Measurements from ENCODE around the gene LCMT2. TPM values are rescaled to one million over a fixed set of nuclear protein-coding genes. Genes with fewer than 3 reads are reported as not detected.
A peak's percentile ranks its signal among the peaks of the same experiment; 100 is the strongest.
"Not testable (repeated sequence)": the region's sequence is repeated elsewhere in the genome, so short reads cannot be mapped to it uniquely, and the experiment has no call there.

The LCMT2 gene
- total RNA-seq, 1 experiment from 2014 or later = 8.3 TPM

DNA sequence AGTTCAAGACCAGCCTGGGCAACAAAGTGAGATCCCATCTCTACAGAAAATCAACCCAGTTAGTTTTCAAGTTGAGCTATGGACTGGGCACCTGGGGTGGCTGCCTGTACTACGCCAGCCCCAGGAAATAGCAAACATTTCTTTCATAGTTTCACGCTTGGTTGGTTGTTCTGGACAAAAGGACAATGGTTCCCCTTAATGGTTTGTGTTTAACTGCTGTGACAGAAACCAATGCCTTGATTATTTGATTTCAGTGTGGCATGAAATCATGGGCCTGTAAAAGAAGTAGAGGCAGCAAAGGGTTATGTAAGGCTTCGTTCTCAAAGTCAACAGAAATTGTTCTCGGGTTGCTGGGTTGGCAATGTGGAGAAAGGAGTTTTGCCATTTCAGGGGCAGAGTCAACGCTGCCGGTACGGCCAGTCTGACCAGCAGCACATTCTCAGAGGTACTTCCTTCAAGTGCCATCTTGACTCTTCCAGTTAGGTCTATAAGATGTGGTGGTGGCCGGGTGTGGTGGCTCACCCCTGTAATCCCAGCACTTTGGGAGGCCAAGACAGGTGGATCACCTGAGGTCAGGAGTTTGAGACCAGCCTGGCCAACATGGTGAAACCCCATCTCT is 12.7 kb downstream of the LCMT2 start:
- in situ Hi-C loops (cut with HindIII; ENCODE audit: low pct_unique_long_range_greater_than_20kb, low sequenced_read_pairs) = no loop called here
- peak; percentile 76 for DNase-seq (ENCODE audit: low read depth)

DNA sequence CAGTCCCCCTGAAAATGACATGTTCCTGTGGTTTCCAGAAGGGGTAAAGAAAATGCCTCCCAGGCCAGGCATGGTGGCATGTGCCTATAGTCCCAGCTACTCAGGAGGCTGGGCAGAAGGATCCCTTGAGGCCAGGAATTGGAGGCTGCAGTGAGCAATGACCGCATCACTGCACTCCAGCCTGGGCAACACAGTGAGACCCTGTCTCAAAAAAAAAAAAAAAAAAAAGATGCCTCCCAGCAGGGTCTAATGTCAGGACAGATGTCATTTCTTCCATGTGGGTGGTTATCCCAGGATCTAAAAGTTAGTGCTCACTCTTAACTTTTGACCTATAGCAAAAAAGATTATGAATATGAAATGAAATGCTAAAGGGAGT is 13.4 kb downstream of the LCMT2 start:
- DNase-seq (ENCODE audit: low read depth) = no peak
- in situ Hi-C loops (cut with HindIII; ENCODE audit: low pct_unique_long_range_greater_than_20kb, low sequenced_read_pairs) = no loop called here

DNA sequence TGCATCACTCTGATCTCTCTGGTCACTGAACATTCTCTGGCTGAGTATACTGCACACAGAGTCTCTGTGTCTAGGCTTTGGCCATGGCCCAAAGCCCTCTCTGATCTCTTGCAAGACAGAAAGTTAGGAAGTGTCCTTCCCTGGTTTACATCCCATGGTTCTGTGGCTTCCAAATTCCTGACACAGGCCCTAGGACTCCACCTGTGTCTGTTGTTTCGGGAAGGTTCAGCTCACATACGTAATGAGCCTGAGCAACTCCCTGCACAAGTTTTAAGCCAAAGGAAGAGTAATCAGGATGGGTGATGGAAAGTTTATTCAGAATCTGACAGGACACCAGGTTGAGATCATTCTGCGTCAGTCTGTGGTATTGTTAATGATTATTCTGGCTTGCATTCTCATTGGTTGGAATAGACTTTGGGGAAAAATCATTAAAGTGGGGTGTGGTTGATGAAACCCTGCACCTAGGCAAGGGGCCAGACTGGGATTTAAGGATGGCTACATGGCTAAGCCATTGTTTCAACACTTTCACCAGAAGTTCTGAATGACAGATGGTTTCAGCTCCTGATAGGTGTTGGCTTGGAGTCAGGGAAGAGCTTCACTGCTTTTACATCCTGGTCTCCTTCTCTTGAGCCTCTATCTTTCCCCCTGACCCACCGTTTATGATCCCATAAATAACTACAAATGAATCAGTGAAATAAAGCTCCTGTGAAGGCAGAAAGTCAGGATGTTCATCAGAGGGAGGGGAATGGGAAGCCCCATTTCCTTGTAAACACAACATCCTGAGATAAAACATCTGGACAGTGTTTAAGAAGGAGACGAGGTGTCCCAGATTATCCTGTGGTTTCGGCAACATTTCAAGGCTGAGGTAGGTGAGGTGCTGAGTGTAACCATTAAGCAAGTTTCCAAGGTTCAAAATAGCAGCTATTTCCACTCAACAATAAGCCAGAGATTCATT is 14.1 kb downstream of the LCMT2 start:
- in situ Hi-C loops (cut with HindIII; ENCODE audit: low pct_unique_long_range_greater_than_20kb, low sequenced_read_pairs) = no loop called here
- peak; percentile 72 for DNase-seq (ENCODE audit: low read depth)

DNA sequence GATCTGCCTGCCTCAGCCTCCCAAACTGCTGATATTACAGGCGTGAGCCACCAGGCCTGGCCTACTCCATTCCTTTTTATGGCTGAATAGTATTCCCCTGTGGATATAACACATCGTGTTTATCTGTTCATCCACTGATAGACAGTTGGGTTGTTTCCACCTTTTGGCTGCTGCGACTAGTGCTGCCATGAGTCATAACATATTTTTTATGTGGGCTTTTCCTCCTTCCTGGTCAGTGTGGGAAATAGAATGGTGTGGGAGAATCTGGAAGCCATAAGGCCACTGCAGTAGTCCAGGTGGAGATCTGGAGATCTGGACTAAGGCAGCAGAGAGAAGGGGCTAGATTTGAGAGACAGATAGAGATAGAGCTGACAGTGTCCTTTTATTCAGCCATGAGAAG is 16.2 kb downstream of the LCMT2 start:
- DNase-seq (ENCODE audit: low read depth) = peak; percentile 10
- in situ Hi-C loops (cut with HindIII; ENCODE audit: low pct_unique_long_range_greater_than_20kb, low sequenced_read_pairs) = no loop called here

DNA sequence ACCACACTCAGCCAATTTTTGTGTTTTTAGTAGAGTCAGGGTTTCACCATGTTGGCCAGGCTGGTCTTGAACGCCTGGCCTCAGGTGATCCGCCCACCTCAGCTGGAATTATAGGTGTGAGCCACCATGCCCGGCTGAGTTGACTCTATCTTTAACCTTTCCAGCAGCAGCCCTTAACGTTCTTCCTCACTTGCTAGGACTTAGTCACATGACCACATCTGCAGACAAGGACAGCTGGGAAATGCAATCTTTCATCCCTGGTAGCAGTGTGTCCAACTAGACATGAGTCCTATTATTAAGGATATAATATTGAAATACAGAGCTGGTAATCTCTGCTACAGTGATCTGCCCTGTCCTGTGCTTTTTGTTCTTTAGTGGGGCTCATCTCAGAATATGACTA is 18.0 kb downstream of the LCMT2 start:
- DNase-seq (ENCODE audit: low read depth) = no peak
- in situ Hi-C loops (cut with HindIII; ENCODE audit: low pct_unique_long_range_greater_than_20kb, low sequenced_read_pairs) = no loop called here

DNA sequence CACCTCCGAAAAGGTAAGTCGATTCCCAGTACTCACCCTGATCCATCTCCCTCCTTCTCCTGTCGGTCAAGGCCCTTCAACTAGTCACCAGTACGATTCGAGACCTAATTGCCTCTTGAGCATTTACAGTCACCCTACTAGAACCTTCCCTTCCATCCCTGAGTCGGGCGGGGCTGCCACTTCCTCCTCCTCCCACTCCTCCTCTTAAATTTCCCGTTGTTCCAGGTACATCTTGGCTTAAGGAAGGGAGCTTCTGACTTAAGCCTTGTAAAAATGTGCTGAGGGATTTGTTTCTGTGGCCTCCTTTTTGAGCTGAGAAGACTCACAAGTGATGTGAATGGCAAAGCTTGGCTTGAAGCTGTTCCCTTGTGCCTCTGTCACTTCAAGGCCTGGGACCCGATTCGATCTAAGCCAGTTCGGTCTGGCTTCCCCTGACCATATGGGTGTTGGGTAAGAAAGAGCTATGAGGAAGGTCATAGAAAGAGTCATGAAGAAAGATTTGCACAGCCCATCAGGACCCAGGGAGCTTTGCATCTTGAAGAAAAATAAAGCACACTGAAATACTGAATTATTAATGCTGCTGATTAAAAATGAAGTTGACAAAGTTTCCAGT is 28.1 kb downstream of the LCMT2 start, which contains the start of gene TGM7:
TGM7 (minus strand) TSS at position 51 of the 613 bp plus-strand sequence.
- in situ Hi-C loops (cut with HindIII; ENCODE audit: low pct_unique_long_range_greater_than_20kb, low sequenced_read_pairs) = no loop called here
- DNase-seq (ENCODE audit: low read depth) = no peak

DNA sequence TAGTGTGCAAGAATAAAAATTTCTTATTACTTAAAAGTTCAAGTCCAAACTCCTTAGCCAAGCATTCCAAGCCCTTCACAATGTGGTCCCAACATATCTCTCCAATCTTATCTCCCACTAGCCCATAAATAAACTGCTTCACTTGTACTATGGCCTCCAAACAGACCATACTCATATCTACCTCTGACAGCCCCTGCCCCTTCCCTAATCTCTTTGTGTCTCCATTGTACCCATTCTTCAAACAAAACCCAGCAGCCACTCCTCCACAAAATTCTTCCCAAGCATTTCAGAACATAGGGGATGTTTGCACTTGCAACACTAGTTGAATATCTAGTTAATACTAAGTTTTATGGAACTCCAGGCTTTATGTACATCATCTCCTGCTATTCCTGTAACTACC is 30.5 kb downstream of the LCMT2 start:
- no peak for DNase-seq (ENCODE audit: low read depth)
- in situ Hi-C loops (cut with HindIII; ENCODE audit: low pct_unique_long_range_greater_than_20kb, low sequenced_read_pairs) = no loop called here

DNA sequence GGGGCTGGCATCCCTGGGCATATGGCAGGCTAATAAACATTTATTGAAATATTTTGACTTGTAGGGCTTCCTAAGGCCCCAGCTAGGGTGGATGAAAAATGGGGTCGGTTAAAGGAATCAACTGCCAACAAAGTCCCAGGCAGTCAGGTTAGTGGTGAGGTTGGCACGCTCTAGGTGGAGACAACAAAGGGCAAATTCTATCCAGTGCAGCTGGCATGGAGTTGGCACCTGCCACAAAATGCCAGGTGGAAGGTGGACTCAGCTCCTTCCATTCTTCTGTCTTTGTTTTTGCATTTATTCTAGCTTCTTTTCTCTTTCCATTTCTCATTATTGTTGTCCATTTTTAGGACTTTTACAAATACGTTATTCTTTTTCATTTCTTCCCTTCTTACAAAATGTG is 31.0 kb downstream of the LCMT2 start:
- in situ Hi-C loops (cut with HindIII; ENCODE audit: low pct_unique_long_range_greater_than_20kb, low sequenced_read_pairs) = no loop called here
- no peak for DNase-seq (ENCODE audit: low read depth)

DNA sequence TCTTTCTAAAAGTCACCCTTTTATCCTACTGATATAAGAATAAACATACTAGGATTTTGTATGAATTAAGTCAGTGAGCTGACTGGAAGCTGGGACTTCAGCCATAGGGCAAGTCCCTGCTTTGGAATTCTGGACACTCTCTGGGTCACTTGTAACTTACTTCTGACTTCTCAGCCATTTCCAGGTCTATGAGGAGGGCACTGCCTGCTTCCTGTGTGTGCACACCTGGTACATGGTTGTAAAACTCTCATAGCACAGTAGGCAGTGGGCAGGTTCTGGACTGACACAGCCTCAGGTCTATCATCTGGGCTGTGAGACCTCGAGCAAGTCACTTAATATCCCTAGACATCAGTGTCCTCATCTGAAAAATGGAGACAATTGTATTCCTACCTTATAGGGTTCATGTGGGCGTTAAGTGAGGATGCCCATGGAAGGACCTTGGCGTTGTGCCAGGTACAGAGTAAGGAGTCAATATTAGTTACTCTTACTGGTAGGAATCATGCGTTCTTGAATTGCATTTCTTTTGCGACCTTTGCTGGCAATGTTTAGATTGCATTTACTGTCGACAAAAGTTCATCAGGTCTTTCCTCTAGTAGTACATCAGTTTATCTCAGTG is 36.2 kb downstream of the LCMT2 start:
- no peak for DNase-seq (ENCODE audit: low read depth)
- in situ Hi-C loops (cut with HindIII; ENCODE audit: low pct_unique_long_range_greater_than_20kb, low sequenced_read_pairs) = no loop called here

DNA sequence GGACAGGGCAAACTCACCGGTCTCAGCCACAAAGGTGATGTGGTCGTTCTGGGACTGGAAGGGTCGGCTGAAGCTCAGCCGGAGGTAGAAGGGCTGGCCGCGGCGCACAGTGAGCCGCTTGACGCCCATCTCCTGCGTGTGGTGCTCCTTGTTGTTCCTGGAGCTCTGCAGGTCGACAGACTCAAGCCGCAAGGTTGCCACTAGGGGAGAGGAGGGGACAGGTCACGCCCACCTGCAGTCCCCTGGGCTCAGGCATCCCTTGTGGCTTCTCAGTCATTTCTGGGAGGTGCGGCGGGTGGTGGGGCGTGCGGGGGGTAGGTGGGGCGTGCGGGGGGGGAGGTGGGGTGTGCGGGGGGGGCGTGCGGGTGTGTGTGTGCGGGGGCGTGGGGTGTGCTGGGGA is 36.9 kb downstream of the LCMT2 start:
- no peak for DNase-seq (ENCODE audit: low read depth)
- in situ Hi-C loops (cut with HindIII; ENCODE audit: low pct_unique_long_range_greater_than_20kb, low sequenced_read_pairs) = no loop called here

DNA sequence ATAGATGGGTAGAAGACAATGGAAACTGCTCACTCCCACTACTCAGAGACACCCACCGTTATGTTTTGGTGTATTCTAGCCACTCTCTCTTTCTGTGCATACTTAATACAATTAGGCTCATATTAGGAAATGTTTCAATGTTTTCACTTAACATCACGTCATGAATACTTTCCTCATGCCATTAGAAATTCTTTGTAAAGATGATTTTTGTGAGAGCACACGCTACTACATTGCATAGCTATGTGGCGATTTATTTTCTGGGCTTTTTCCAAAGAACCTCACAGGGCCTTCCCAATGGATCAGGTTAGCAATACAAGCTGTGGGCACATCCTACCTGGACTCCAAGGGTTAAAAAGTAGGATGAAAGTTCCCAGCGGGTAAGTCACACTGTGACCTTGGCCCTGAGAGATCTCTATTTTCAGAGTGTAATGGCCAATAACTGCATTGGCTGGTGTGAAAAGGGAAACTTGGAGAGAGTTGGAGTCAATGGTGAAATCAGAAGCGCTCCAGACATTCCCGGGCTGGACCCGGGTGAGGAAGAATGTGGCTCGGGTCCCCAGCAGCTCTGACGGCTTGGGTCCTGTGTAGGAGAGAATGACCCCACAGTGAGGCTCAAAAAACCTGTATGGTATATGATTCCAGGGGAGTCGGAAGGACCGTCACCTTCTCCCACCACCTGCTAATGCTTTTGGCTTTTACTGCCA is 37.8 kb downstream of the LCMT2 start:
- in situ Hi-C loops (cut with HindIII; ENCODE audit: low pct_unique_long_range_greater_than_20kb, low sequenced_read_pairs) = no loop called here
- no peak for DNase-seq (ENCODE audit: low read depth)

DNA sequence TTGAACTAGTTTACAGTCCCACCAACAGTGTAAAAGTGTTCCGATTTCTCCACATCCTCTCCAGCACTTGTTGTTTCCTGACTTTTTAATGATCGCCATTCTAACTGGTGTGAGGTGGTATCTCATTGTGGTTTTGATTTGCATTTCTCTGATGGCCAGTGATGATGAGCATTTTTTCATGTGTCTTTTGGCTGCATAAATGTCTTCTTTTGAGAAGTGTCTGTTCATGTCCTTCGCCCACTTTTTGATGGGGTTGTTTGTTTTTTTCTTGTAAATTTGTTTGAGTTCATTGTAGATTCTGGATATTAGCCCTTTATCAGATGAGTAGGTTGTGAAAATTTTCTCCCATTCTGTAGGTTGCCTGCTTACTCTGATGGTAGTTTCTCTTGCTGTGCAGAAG is 40.7 kb downstream of the LCMT2 start:
- in situ Hi-C loops (cut with HindIII; ENCODE audit: low pct_unique_long_range_greater_than_20kb, low sequenced_read_pairs); DNase-seq (ENCODE audit: low read depth): not testable (repeated sequence)

DNA sequence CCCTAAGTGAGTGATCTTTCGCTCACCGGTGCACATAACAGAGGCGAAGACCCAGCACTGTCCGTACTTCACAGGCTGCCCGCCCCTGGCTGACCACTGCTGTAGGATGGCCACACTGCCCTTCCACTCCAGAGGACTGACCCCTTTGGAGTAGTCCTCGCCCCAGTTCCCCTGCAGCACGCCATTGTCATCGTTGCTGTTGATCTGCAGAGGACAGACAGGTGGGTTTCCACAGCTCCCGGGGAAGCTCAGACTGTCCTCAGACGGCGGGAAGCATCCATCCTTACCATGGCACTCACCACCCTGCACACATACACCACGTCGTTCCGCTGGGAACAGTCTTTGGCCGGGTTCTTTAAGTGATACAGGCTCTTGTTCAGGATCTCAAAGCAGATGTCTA is 43.1 kb downstream of the LCMT2 start:
- DNase-seq (ENCODE audit: low read depth) = no peak
- in situ Hi-C loops (cut with HindIII; ENCODE audit: low pct_unique_long_range_greater_than_20kb, low sequenced_read_pairs) = no loop called here

DNA sequence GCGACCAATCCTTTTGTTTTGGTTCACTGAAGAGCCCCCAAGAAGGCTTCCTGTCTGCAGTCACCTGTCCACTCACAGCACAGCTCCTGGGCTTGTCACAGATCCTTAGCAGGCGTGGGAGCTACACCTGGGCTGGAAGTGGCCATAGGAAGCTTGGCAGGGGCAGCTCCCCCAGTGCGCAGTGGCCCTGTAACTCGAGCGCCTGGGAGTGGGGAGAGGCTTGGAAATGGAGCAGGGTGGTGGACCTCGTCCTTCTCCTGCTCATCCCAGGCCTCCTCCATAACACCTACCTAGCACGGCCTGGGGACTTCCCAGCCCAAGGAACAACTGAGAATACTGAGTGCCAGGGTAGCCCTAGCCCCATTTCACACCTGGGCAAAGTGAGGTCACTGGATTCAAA is 44.3 kb downstream of the LCMT2 start:
- in situ Hi-C loops (cut with HindIII; ENCODE audit: low pct_unique_long_range_greater_than_20kb, low sequenced_read_pairs) = no loop called here

DNA sequence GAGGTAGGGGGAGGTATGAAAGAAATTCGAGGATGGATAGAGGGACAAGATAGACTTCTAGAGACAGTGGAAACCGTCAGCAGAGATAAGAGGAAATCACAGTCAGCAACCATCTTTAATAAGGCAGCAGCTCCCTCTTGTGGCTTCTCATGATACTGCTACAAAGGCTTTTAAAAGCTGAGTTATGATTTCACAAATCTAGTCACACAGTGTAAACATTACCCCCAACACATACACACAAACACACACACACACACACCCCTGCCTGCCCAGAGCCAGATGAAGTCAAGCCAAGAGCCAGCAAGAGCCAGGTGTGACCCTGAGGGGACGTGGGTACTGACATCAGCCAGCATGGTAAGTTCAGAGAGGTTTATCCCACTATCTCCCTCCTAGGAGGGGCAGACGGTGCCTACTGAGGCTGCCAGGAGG is 44.8 kb downstream of the LCMT2 start:
- in situ Hi-C loops (cut with HindIII; ENCODE audit: low pct_unique_long_range_greater_than_20kb, low sequenced_read_pairs) = no loop called here
- peak; percentile 57 for DNase-seq (ENCODE audit: low read depth)

More for the DNA sequence above, 44.3 kb downstream of the LCMT2 start:
- DNase-seq (ENCODE audit: low read depth) = no peak

DNA sequence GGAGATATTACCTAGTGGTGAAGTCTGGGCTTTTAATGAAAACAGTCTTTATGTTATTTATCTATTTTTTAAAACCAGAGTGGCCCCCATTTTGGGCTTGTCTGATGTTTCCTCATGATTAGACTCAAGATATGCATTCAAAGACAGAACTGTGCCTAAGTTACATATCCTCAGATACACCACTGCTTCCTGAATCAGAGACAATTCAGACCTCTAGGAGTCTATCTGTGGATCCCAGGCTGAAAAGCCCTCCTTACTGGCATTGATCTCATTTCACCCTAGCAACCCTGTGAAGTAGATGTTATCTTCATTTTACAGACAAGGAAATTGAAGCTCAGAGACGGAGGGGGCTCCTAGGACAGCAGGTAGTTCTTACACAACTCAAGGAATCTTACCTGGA is 46.8 kb downstream of the LCMT2 start:
- in situ Hi-C loops (cut with HindIII; ENCODE audit: low pct_unique_long_range_greater_than_20kb, low sequenced_read_pairs) = no loop called here
- no peak for DNase-seq (ENCODE audit: low read depth)

DNA sequence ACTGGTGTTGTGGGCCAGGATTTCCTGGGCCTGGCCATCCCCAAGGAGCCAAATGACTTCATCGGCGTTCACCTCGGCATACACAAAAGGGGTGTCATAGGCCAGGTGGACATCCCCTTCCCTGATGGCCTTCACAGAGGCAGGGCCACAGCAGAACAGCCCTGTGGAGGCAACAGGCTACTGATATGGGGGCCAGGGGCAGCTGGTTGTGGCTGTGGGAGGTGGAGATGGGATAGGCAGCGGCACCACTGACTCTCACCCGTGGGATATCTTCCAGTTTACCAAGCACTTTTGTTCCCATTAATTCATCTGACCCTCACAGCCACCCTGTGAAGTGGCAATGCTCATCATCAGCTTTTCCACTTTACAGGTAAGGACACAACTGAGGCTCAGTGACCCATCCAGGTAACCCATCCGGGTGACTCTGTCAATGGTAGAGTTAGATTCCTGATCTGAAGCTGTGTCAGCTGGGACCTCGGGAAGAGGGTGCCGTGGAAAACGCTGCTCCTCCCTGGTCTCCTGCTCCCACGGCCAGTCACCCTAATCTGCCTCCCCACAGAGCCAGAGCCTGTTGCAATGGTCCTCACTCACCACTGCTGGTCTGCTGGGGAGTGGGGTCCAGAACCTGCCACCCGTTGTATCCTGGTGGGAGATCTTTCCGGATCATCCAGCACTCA is 48.3 kb downstream of the LCMT2 start:
- DNase-seq (ENCODE audit: low read depth) = no peak
- in situ Hi-C loops (cut with HindIII; ENCODE audit: low pct_unique_long_range_greater_than_20kb, low sequenced_read_pairs) = no loop called here

DNA sequence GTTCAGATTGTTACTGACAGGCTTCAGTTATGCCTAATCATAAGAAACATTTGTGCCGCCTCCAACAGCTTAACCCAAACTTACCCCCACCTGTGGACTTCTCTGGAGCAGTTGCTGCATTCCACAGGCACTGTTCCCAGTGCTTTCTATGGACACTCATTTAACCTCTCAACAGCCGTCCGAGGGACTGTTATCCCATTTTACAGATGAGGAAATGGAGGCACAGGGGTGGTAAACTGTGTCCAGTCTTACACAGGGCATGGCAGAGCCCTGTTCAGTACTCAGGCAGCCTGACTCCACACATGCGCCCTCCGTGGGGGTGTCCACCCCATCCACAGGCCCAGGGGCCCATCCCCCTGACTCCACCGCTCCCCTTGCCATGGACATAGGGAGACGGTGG is 49.4 kb downstream of the LCMT2 start:
- in situ Hi-C loops (cut with HindIII; ENCODE audit: low pct_unique_long_range_greater_than_20kb, low sequenced_read_pairs) = no loop called here
- DNase-seq (ENCODE audit: low read depth) = no peak

All from Caki2 (cell line).